HEK293 (cell line): ENCODE measurements around the gene PIP5K1C.

Source experiments
- CTCF ChIP-seq: fragments of 450-650 bp; formaldehyde crosslinking; IDR thresholded peaks from 2 replicates; pipeline ENCODE4 v1.5.1; 2016; ENCODE audit warnings: missing biosample characterization, missing genetic modification characterization
- ZNF324 ChIP-seq: fragments of 450-650 bp; formaldehyde crosslinking; IDR thresholded peaks from 2 replicates; pipeline ENCODE4 v1.5.1; 2016; ENCODE audit warnings: missing biosample characterization, missing genetic modification characterization
- ZNF335 ChIP-seq: fragments of 450-650 bp; formaldehyde crosslinking; conservative IDR thresholded peaks from 2 replicates; pipeline ENCODE4 v1.5.1; 2016; ENCODE audit warnings: missing biosample characterization, missing genetic modification characterization
- ZNF777 ChIP-seq: fragments of 450-650 bp; formaldehyde crosslinking; IDR thresholded peaks from 2 replicates; pipeline ENCODE4 v1.5.1; 2017; ENCODE audit warnings: missing biosample characterization, missing genetic modification characterization, borderline replicate concordance
- ZNF785 ChIP-seq: fragments of 450-650 bp; formaldehyde crosslinking; IDR thresholded peaks from 2 replicates; pipeline ENCODE4 v1.5.1; 2016; ENCODE audit warnings: missing biosample characterization, missing genetic modification characterization

- TF ChIP-seq CTCF (tag by site-specific recombination): peak; percentile 85
- no peak for TF ChIP-seq ZNF324
- no peak for TF ChIP-seq ZNF785 (tag by site-specific recombination)
- no peak for TF ChIP-seq ZNF335 (tag by site-specific recombination)
- no peak for TF ChIP-seq ZNF777 (tag by site-specific recombination)
Measured at GRCh38 chr19:3618144-3618810, 82.0 kb downstream of the PIP5K1C start.
